CD4-positive, alpha-beta T cell treated with Interleukin-21 for 1 hour (primary cell): ENCODE results near the gene YTHDC1.

Experiments used
- DNase-seq: peaks from one replicate; pipeline ENCODE4 v3.0.0-alpha.2; 2020

YTHDC1 gene

GRCh38 chr4:68352791-68353190, 2.9 kb upstream of the YTHDC1 start:
- DNase-seq = no peak

GRCh38 chr4:68349279-68349648, 626 bp downstream of the YTHDC1 start:
- peak; percentile 44 for DNase-seq

GRCh38 chr4:68348577-68348976, 1.3 kb downstream of the YTHDC1 start:
- no peak for DNase-seq

GRCh38 chr4:68347845-68348244, 2.0 kb downstream of the YTHDC1 start:
- no peak for DNase-seq

GRCh38 chr4:68346461-68346860, 3.4 kb downstream of the YTHDC1 start:
- DNase-seq = no peak

GRCh38 chr4:68344785-68345184, 5.1 kb downstream of the YTHDC1 start:
- no peak for DNase-seq

GRCh38 chr4:68344049-68344448, 5.8 kb downstream of the YTHDC1 start:
- no peak for DNase-seq

- no peak for DNase-seq
Observed at GRCh38 chr4:68342134-68342533, 7.8 kb downstream of the YTHDC1 start.

- no peak for DNase-seq
Observed at GRCh38 chr4:68338625-68339024, 11.3 kb downstream of the YTHDC1 start.

GRCh38 chr4:68337522-68337921, 12.4 kb downstream of the YTHDC1 start:
- no peak for DNase-seq

- DNase-seq = no peak
Observed at GRCh38 chr4:68337004-68337403, 12.9 kb downstream of the YTHDC1 start.

- DNase-seq = no peak
Observed at GRCh38 chr4:68336530-68336929, 13.4 kb downstream of the YTHDC1 start.

GRCh38 chr4:68326141-68326540, 23.7 kb downstream of the YTHDC1 start:
- no peak for DNase-seq

- no peak for DNase-seq
Observed at GRCh38 chr4:68324519-68325262, 25.2 kb downstream of the YTHDC1 start.

- DNase-seq = no peak
Observed at GRCh38 chr4:68319040-68319439, 30.9 kb downstream of the YTHDC1 start.

- DNase-seq = no peak
Observed at GRCh38 chr4:68316193-68316969, 33.5 kb downstream of the YTHDC1 start.

- no peak for DNase-seq
Observed at GRCh38 chr4:68310651-68311247, 39.1 kb downstream of the YTHDC1 start.

- DNase-seq = no peak
Observed at GRCh38 chr4:68304731-68305130, 45.2 kb downstream of the YTHDC1 start.

GRCh38 chr4:68299492-68300457, 50.1 kb downstream of the YTHDC1 start:
- DNase-seq = no peak

GRCh38 chr4:68297137-68297536, 52.8 kb downstream of the YTHDC1 start:
- no peak for DNase-seq

- DNase-seq = no peak
Observed at GRCh38 chr4:68291256-68291655, 58.6 kb downstream of the YTHDC1 start.

GRCh38 chr4:68288393-68288740, 61.5 kb downstream of the YTHDC1 start:
- DNase-seq = no peak
